K562 (cell line): Measurements from ENCODE around the gene CYB561A3. TPM values are rescaled to one million over a fixed set of nuclear protein-coding genes. Genes with fewer than 3 reads are reported as not detected.
A peak's percentile ranks its signal among the peaks of the same experiment; 100 is the strongest.

Experiments used
- C11orf30 ChIP-seq: fragments of 450-650 bp; IDR thresholded peaks from 2 replicates; pipeline ENCODE4 v1.6.1; 2016; ENCODE audit warnings: low read depth, mild to moderate bottlenecking
- CREM ChIP-seq: IDR thresholded peaks from 2 replicates; pipeline ENCODE4 v1.6.1; 2014; ENCODE audit warnings: antibody characterized with exemption, low read depth
- CXXC5 ChIP-seq: fragments of 250-450 bp; sonication (Bioruptor Pico); IDR thresholded peaks from 2 replicates; pipeline ENCODE4 v1.8.0; 2022; ENCODE audit warnings: inconsistent platforms, mild to moderate bottlenecking, moderate library complexity
- DPF2 ChIP-seq: fragments of 450-650 bp; IDR thresholded peaks from 2 replicates; pipeline ENCODE4 v1.6.1; 2016
- E2F6 ChIP-seq, 2 experiments: IDR thresholded peaks; 2 replicates each; pipeline ENCODE4 v1.6.1; 2011; ENCODE audit warnings: borderline replicate concordance in 1 of 2, control low read depth in 1 of 2, low read depth in 1 of 2, low read length in 1 of 2, mild to moderate bottlenecking in 1 of 2, mixed read lengths in 1 of 2, moderate library complexity in 1 of 2; ENCODE audit not compliant: insufficient read depth in 1 of 2, insufficient read length in 1 of 2, poor library complexity in 1 of 2, severe bottlenecking in 1 of 2; ENCODE audit errors: extremely low read depth in 1 of 2
- FOXO4 ChIP-seq: fragments of 450-650 bp; formaldehyde crosslinking; IDR thresholded peaks from 2 replicates; pipeline ENCODE4 v1.4.0; 2020; ENCODE audit warnings: mild to moderate bottlenecking, moderate library complexity
- HMGN3 ChIP-seq: IDR thresholded peaks from 2 replicates; pipeline ENCODE4 v1.6.1; 2011; ENCODE audit warnings: borderline replicate concordance, low read depth, mild to moderate bottlenecking, mixed read lengths, low read length; ENCODE audit not compliant: insufficient read length; ENCODE audit errors: extremely low read depth
- KAT7 ChIP-seq: sonication (generic); formaldehyde crosslinking; IDR thresholded peaks from 2 replicates; pipeline ENCODE4 v1.8.0; 2022; ENCODE audit warnings: missing genetic modification reagents, mild to moderate bottlenecking, borderline replicate concordance
- LARP7 ChIP-seq: fragments of 450-650 bp; IDR thresholded peaks from 2 replicates; pipeline ENCODE4 v1.6.1; 2016
- NFRKB ChIP-seq: fragments of 450-650 bp; IDR thresholded peaks from 2 replicates; pipeline ENCODE4 v1.6.1; 2016; ENCODE audit warnings: low read depth
- NR2C2 ChIP-seq, 2 experiments: fragments of 200-800 bp in 1 of 2; sonication (Bioruptor generic) in 1 of 2; sonication (generic) in 1 of 2; formaldehyde crosslinking in 1 of 2; IDR thresholded peaks; 2 replicates each; pipeline versions ENCODE4 v1.6.1 to v1.8.0; 2016 to 2022; ENCODE audit warnings: mild to moderate bottlenecking in 1 of 2, missing compliant biosample characterization in 1 of 2, missing genetic modification characterization in 1 of 2, missing genetic modification reagents in 1 of 2
- PTRF ChIP-seq: fragments of 450-650 bp; IDR thresholded peaks from 2 replicates; pipeline ENCODE4 v1.6.1; 2016; ENCODE audit warnings: mild to moderate bottlenecking, missing genetic modification characterization, missing compliant biosample characterization
- UBTF ChIP-seq, 2 experiments: IDR thresholded peaks; 2 replicates each; pipeline ENCODE4 v1.6.1; 2012; ENCODE audit warnings: improper control_type of control experiment in 2 of 2, low read depth in 2 of 2, low read length in 2 of 2, borderline replicate concordance in 1 of 2
- ZNF263 ChIP-seq: sonication (generic); formaldehyde crosslinking; IDR thresholded peaks from 2 replicates; pipeline ENCODE4 v1.8.0; 2022; ENCODE audit warnings: mild to moderate bottlenecking, missing genetic modification reagents, borderline replicate concordance
- polyA plus RNA-seq, 8 experiments: library from polyadenylated mRNA; depleted of rRNA in 4 of 8; stranded (reverse) in 5 of 8; unstranded in 3 of 8; fragments of >200 nt; fragmentation: Nextera tagmentation in 2 of 8; fragmentation: Illumina TruSeq in 1 of 8; extraction: Ambion mirVana in 2 of 8; extraction: Trizol in 1 of 8; gene quantifications; 2 replicates each; pipeline versions ENCODE4 v1.2.1 to v1.2.3, GENCODE V29; 2011 to 2014; ENCODE audit warnings: inconsistent platforms in 1 of 8, missing spikeins in 1 of 8
- total RNA-seq, 7 experiments: library from RNA; depleted of rRNA in 6 of 7; stranded (reverse); fragments of >200 nt in 6 of 7; fragmentation: Illumina TruSeq in 2 of 7; extraction: Trizol in 2 of 7; gene quantifications; 2 replicates each; pipeline versions ENCODE4 v1.2.1 to v1.2.3, GENCODE V29; 2011 to 2021; ENCODE audit warnings: low replicate concordance in 1 of 7
- TF ChIP-seq, protein P1 (sequence below): fragments of 450-650 bp; IDR thresholded peaks from 2 replicates; pipeline ENCODE4 v1.6.1; 2016; ENCODE audit warnings: antibody characterized with exemption
- TF ChIP-seq, protein P2 (sequence below), 3 experiments: IDR thresholded peaks in 2 of 3; conservative IDR thresholded peaks in 1 of 3; 2 replicates each; pipeline ENCODE4 v1.5.1; 2011 to 2012; ENCODE audit warnings: low read length in 3 of 3, mild to moderate bottlenecking in 3 of 3, control low read depth in 2 of 3, improper control_type of control experiment in 1 of 3, inconsistent platforms in 1 of 3, low read depth in 1 of 3, mixed read lengths in 1 of 3, moderate library complexity in 1 of 3; ENCODE audit not compliant: insufficient read depth in 2 of 3

CYB561A3 gene
- total and polyA plus RNA-seq, 9 of the 15 experiments (the other 6 are each of a cell fraction or from before 2014, with no cell fraction given) = 29.2 to 78.9 (median 37.9) TPM

DNA sequence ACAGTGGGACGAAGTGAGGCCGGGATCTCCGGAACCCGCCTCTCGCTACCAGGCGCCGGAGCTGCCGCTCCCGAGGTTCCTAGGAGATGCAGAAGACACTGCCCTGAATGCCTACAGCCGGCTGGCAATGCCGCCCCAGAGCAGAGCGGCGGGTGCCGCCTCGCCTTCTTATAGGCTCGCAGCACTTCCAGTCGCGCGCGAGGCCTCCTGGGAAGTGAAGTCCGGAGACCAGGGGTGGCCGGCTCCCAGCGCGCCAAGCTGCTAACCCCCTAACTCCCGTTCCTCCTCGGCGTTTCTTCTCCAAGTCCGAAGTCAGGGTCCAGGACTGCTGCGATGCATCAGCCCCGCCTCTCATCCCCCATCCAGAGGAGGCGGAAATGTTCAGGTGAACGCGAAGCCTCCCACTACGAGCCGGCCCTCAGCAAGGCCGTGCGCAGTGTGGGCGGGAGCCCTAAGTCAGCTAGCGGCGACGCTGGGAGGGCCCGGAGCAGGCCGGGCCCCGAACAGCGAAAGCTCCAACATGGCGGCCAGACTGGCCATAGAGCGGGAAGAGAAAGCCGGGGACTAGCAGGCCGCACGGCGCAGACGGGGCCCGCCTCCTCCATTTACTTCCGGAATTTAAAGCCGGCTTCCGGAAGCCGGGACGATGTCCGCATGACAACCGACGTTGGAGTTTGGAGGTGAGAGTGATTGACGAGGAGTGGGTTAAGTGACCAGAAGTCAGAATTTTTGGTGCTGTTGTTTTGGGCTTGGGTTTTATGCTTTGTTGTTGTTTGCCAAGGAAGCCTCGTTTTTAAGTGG is at the start of gene CYB561A3, which contains the start of gene TMEM138 (continued):
- peak; percentile 92 to 95; a peak in 3 of 4 replicates for TF ChIP-seq UBTF (IDR thresholded peaks at IDR 0.05; ENCODE audit: borderline replicate concordance in 1 of 2, low read depth in 2 of 2, low read length in 2 of 2)
- peak; percentile 93 to 98 for TF ChIP-seq E2F6 (IDR thresholded peaks at IDR 0.05; ENCODE audit: borderline replicate concordance in 1 of 2, extremely low read depth in 1 of 2, insufficient read depth in 1 of 2, insufficient read length in 1 of 2, low read depth in 1 of 2, low read length in 1 of 2, poor library complexity in 1 of 2, severe bottlenecking in 1 of 2)
- TF ChIP-seq PTRF (tag) = no peak
- TF ChIP-seq FOXO4 (CRISPR knock-in tag) = no peak
- TF ChIP-seq LARP7 = peak; percentile 19; the same call in 1 of the 2 replicates
- TF ChIP-seq, protein P1, sequence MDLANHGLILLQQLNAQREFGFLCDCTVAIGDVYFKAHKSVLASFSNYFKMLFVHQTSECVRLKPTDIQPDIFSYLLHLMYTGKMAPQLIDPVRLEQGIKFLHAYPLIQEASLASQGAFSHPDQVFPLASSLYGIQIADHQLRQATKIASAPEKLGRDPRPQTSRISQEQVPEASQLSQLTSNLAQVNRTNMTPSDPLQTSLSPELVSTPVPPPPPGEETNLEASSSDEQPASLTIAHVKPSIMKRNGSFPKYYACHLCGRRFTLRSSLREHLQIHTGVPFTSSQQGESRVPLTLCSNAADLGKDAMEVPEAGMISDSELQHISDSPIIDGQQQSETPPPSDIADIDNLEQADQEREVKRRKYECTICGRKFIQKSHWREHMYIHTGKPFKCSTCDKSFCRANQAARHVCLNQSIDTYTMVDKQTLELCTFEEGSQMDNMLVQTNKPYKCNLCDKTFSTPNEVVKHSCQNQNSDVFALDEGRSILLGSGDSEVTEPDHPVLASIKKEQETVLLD = 0 out of 2 replicates have a peak, but pooled peaks have one; percentile 7
- TF ChIP-seq HMGN3 = peak; percentile 68
- no peak for TF ChIP-seq KAT7 (CRISPR knock-in tag)
- TF ChIP-seq NFRKB = peak; percentile 99
- peak; percentile 91 for TF ChIP-seq CXXC5 (CRISPR knock-in tag)
- TF ChIP-seq DPF2 = no peak; the same call in 1 of the 2 replicates
- TF ChIP-seq, protein P2, sequence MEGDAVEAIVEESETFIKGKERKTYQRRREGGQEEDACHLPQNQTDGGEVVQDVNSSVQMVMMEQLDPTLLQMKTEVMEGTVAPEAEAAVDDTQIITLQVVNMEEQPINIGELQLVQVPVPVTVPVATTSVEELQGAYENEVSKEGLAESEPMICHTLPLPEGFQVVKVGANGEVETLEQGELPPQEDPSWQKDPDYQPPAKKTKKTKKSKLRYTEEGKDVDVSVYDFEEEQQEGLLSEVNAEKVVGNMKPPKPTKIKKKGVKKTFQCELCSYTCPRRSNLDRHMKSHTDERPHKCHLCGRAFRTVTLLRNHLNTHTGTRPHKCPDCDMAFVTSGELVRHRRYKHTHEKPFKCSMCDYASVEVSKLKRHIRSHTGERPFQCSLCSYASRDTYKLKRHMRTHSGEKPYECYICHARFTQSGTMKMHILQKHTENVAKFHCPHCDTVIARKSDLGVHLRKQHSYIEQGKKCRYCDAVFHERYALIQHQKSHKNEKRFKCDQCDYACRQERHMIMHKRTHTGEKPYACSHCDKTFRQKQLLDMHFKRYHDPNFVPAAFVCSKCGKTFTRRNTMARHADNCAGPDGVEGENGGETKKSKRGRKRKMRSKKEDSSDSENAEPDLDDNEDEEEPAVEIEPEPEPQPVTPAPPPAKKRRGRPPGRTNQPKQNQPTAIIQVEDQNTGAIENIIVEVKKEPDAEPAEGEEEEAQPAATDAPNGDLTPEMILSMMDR (IDR thresholded peaks at IDR 0.05 in 2 of 3, conservative IDR thresholded peaks at IDR 0.05 in 1 of 3; ENCODE audit: insufficient read depth in 2 of 3, low read depth in 1 of 3, low read length in 3 of 3) = no peak
- TF ChIP-seq NR2C2 (CRISPR knock-in tag; IDR thresholded peaks at IDR 0.05) = peak; percentile 88
- peak; percentile 98 for TF ChIP-seq NR2C2 (tag; IDR thresholded peaks at IDR 0.05)
- peak; percentile 41 for TF ChIP-seq C11orf30
- TF ChIP-seq ZNF263 (CRISPR knock-in tag) = peak; percentile 15; the same call in 1 of the 2 replicates
- peak; percentile 76 for TF ChIP-seq CREM
